HepG2 (cell line): ENCODE data around the gene MEGF11. TPM values are rescaled to one million over a fixed set of nuclear protein-coding genes. Genes with fewer than 3 reads are reported as not detected.
A peak's percentile ranks its signal among the peaks of the same experiment; 100 is the strongest.

Experiments used
- ADNP ChIP-seq: sonication (generic); formaldehyde crosslinking; IDR thresholded peaks from 2 replicates; pipeline ENCODE4 v1.4.0; 2020; ENCODE audit warnings: missing genetic modification reagents
- ATAD3A ChIP-seq: sonication (generic); formaldehyde crosslinking; IDR thresholded peaks from 2 replicates; pipeline ENCODE4 v1.4.0; 2020; ENCODE audit warnings: missing genetic modification reagents
- ATF7 ChIP-seq, 2 experiments: fragments of 450-650 bp in 1 of 2; sonication (generic) in 1 of 2; formaldehyde crosslinking in 1 of 2; IDR thresholded peaks; 2 replicates each; pipeline versions ENCODE4 v1.4.0 to v1.6.1; 2016 to 2020; ENCODE audit warnings: antibody characterized with exemption in 1 of 2, mild to moderate bottlenecking in 1 of 2, missing genetic modification reagents in 1 of 2
- IKZF1 ChIP-seq: fragments of 450-650 bp; IDR thresholded peaks from 2 replicates; pipeline ENCODE4 v1.7.1; 2016
- KMT2A ChIP-seq: sonication (generic); formaldehyde crosslinking; IDR thresholded peaks from 2 replicates; pipeline ENCODE4 v1.4.0; 2020; ENCODE audit warnings: missing genetic modification reagents
- NONO ChIP-seq, 2 experiments: fragments of 450-650 bp in 1 of 2; sonication (generic) in 1 of 2; formaldehyde crosslinking in 1 of 2; IDR thresholded peaks in 1 of 2; conservative IDR thresholded peaks in 1 of 2; 2 replicates each; pipeline versions ENCODE4 v1.6.1 to v1.8.0; 2017 to 2022; ENCODE audit warnings: mild to moderate bottlenecking in 1 of 2, missing genetic modification reagents in 1 of 2, moderate library complexity in 1 of 2
- TIGD3 ChIP-seq: sonication (generic); formaldehyde crosslinking; IDR thresholded peaks from 2 replicates; pipeline ENCODE4 v1.5.1; 2020; ENCODE audit warnings: mild to moderate bottlenecking, missing genetic modification reagents, borderline replicate concordance
- TP53 ChIP-seq: sonication (generic); formaldehyde crosslinking; conservative IDR thresholded peaks from 2 replicates; pipeline ENCODE4 v1.4.0; 2020; ENCODE audit warnings: missing genetic modification reagents
- ZBED4 ChIP-seq: sonication (generic); formaldehyde crosslinking; IDR thresholded peaks from 2 replicates; pipeline ENCODE4 v1.4.0; 2020; ENCODE audit warnings: missing genetic modification reagents, borderline replicate concordance
- ZKSCAN1 ChIP-seq: fragments of 150-350 bp; IDR thresholded peaks from 2 replicates; pipeline ENCODE4 v1.6.1; 2014; ENCODE audit warnings: low read length
- ZNF143 ChIP-seq: sonication (generic); formaldehyde crosslinking; IDR thresholded peaks from 2 replicates; pipeline ENCODE4 v1.4.0; 2020; ENCODE audit warnings: missing genetic modification reagents
- ZNF17 ChIP-seq: sonication (generic); formaldehyde crosslinking; IDR thresholded peaks from 2 replicates; pipeline ENCODE4 v1.5.0; 2020; ENCODE audit warnings: mild to moderate bottlenecking, missing genetic modification reagents
- ZNF225 ChIP-seq: sonication (generic); formaldehyde crosslinking; IDR thresholded peaks from 2 replicates; pipeline ENCODE4 v1.4.0; 2020; ENCODE audit warnings: mild to moderate bottlenecking, missing genetic modification reagents
- ZNF496 ChIP-seq: sonication (generic); formaldehyde crosslinking; IDR thresholded peaks from 2 replicates; pipeline ENCODE4 v1.8.1; 2023; ENCODE audit warnings: mild to moderate bottlenecking, moderate library complexity, missing genetic modification reagents; ENCODE audit not compliant: insufficient replicate concordance
- ZNF547 ChIP-seq: sonication (generic); formaldehyde crosslinking; IDR thresholded peaks from 2 replicates; pipeline ENCODE4 v1.5.1; 2020; ENCODE audit warnings: mild to moderate bottlenecking, missing genetic modification reagents
- ZNF879 ChIP-seq: sonication (generic); formaldehyde crosslinking; IDR thresholded peaks from 2 replicates; pipeline ENCODE4 v1.8.1; 2023; ENCODE audit warnings: missing genetic modification reagents
- ZSCAN30 ChIP-seq: sonication (generic); formaldehyde crosslinking; IDR thresholded peaks from 2 replicates; pipeline ENCODE4 v1.5.0; 2020; ENCODE audit warnings: mild to moderate bottlenecking, missing genetic modification reagents
- polyA plus RNA-seq, 8 experiments: library from polyadenylated mRNA; depleted of rRNA in 3 of 8; stranded (reverse) in 7 of 8; unstranded in 1 of 8; fragments of >200 nt; fragmentation: Illumina TruSeq in 4 of 8; extraction: Trizol in 4 of 8; gene quantifications; 2 replicates each; pipeline versions ENCODE4 v1.2.1 to v1.2.3, GENCODE V29; 2011 to 2016; ENCODE audit warnings: low read depth in 4 of 8, missing spikeins in 1 of 8, mixed read lengths in 1 of 8; ENCODE audit not compliant: insufficient read depth in 1 of 8
- total RNA-seq, 5 experiments: library from RNA; depleted of rRNA; stranded (reverse); fragments of >200 nt; fragmentation: Illumina TruSeq; extraction: Trizol; gene quantifications; 2 replicates each; pipeline ENCODE4 v1.2.3, GENCODE V29; 2016; ENCODE audit warnings: low read depth in 1 of 5
- TF ChIP-seq, protein P1 (sequence below): sonication (generic); formaldehyde crosslinking; IDR thresholded peaks from 2 replicates; pipeline ENCODE4 v1.4.0; 2020; ENCODE audit warnings: mild to moderate bottlenecking, missing genetic modification reagents
- TF ChIP-seq, protein P2 (sequence below): sonication (generic); formaldehyde crosslinking; IDR thresholded peaks from 2 replicates; pipeline ENCODE4 v1.4.0; 2020; ENCODE audit warnings: missing genetic modification reagents, borderline replicate concordance

The MEGF11 gene
- total and polyA plus RNA-seq, 2 of the 13 experiments (the other 11 are each of a cell fraction or from before 2014, with no cell fraction given): not detected

GRCh38 chr15:66293419-66294156, 40.0 kb upstream of the MEGF11 start, which contains the start of gene DIS3L (continued):
- no peak for TF ChIP-seq ATAD3A (CRISPR knock-in tag)
- TF ChIP-seq ZNF17 (CRISPR knock-in tag): no peak
- TF ChIP-seq TIGD3 (CRISPR knock-in tag): no peak
- TF ChIP-seq ZNF143 (CRISPR knock-in tag): peak; percentile 10; the same call in 1 of the 2 replicates
- no peak for TF ChIP-seq ATF7 (IDR thresholded peaks at IDR 0.05)
- TF ChIP-seq ATF7 (CRISPR knock-in tag; IDR thresholded peaks at IDR 0.05): no peak
- TF ChIP-seq, protein P1, sequence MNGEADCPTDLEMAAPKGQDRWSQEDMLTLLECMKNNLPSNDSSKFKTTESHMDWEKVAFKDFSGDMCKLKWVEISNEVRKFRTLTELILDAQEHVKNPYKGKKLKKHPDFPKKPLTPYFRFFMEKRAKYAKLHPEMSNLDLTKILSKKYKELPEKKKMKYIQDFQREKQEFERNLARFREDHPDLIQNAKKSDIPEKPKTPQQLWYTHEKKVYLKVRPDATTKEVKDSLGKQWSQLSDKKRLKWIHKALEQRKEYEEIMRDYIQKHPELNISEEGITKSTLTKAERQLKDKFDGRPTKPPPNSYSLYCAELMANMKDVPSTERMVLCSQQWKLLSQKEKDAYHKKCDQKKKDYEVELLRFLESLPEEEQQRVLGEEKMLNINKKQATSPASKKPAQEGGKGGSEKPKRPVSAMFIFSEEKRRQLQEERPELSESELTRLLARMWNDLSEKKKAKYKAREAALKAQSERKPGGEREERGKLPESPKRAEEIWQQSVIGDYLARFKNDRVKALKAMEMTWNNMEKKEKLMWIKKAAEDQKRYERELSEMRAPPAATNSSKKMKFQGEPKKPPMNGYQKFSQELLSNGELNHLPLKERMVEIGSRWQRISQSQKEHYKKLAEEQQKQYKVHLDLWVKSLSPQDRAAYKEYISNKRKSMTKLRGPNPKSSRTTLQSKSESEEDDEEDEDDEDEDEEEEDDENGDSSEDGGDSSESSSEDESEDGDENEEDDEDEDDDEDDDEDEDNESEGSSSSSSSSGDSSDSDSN (CRISPR knock-in tag): peak; percentile 94
- TF ChIP-seq, protein P2, sequence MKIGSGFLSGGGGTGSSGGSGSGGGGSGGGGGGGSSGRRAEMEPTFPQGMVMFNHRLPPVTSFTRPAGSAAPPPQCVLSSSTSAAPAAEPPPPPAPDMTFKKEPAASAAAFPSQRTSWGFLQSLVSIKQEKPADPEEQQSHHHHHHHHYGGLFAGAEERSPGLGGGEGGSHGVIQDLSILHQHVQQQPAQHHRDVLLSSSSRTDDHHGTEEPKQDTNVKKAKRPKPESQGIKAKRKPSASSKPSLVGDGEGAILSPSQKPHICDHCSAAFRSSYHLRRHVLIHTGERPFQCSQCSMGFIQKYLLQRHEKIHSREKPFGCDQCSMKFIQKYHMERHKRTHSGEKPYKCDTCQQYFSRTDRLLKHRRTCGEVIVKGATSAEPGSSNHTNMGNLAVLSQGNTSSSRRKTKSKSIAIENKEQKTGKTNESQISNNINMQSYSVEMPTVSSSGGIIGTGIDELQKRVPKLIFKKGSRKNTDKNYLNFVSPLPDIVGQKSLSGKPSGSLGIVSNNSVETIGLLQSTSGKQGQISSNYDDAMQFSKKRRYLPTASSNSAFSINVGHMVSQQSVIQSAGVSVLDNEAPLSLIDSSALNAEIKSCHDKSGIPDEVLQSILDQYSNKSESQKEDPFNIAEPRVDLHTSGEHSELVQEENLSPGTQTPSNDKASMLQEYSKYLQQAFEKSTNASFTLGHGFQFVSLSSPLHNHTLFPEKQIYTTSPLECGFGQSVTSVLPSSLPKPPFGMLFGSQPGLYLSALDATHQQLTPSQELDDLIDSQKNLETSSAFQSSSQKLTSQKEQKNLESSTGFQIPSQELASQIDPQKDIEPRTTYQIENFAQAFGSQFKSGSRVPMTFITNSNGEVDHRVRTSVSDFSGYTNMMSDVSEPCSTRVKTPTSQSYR (CRISPR knock-in tag): peak; percentile 22; the same call in 1 of the 2 replicates
- TF ChIP-seq ADNP: no peak
- no peak for TF ChIP-seq NONO (IDR thresholded peaks at IDR 0.05)
- TF ChIP-seq NONO (CRISPR knock-in tag; conservative IDR thresholded peaks at IDR 0.05): peak; percentile 76
- TF ChIP-seq TP53 (CRISPR knock-in tag): no peak
- no peak for TF ChIP-seq IKZF1
- TF ChIP-seq ZSCAN30 (CRISPR knock-in tag): no peak
- TF ChIP-seq ZNF496 (CRISPR knock-in tag): no peak
- TF ChIP-seq KMT2A (CRISPR knock-in tag): peak; percentile 64
- no peak; the same call in 1 of the 2 replicates for TF ChIP-seq ZNF547
- no peak; the same call in 1 of the 2 replicates for TF ChIP-seq ZNF879
- TF ChIP-seq ZBED4 (CRISPR knock-in tag): no peak
- TF ChIP-seq ZKSCAN1: no peak
- TF ChIP-seq ZNF225 (CRISPR knock-in tag): no peak
